ENCODE data around the gene SMC6.

DNA sequence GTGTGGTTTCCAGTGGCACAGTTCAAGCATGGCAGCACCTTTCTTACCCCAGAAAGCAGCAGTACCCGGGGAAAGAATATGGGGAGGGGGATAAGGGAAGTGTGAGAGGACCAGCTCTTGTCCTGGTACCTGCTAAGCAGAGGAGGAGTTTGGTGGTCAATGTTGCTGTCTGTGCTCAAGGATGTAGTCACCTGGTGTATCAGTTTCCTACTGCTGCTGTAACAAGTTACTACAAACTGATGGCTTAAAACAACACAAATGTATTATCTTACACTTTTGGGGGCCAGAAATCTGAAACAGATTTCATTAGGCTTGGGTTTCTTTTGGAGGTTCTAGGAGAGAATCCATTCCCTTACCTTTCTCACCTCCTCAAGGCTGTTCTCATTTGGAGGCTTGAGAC, 135.7 kb downstream of the SMC6 start:
- TF ChIP-seq, protein P1, sequence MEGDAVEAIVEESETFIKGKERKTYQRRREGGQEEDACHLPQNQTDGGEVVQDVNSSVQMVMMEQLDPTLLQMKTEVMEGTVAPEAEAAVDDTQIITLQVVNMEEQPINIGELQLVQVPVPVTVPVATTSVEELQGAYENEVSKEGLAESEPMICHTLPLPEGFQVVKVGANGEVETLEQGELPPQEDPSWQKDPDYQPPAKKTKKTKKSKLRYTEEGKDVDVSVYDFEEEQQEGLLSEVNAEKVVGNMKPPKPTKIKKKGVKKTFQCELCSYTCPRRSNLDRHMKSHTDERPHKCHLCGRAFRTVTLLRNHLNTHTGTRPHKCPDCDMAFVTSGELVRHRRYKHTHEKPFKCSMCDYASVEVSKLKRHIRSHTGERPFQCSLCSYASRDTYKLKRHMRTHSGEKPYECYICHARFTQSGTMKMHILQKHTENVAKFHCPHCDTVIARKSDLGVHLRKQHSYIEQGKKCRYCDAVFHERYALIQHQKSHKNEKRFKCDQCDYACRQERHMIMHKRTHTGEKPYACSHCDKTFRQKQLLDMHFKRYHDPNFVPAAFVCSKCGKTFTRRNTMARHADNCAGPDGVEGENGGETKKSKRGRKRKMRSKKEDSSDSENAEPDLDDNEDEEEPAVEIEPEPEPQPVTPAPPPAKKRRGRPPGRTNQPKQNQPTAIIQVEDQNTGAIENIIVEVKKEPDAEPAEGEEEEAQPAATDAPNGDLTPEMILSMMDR (IDR thresholded peaks at IDR 0.05) = no peak
- no peak for TF ChIP-seq POLR2A (IDR thresholded peaks at IDR 0.05)
